Stimulated activated CD8-positive, alpha-beta memory T cell treated with anti-CD3 and anti-CD28 coated beads, Interleukin-15, amount 100 ng/mL, for 24 hours (primary cell): ENCODE data around the gene THSD1.

Source experiments
- DNase-seq: peaks from one replicate; pipeline ENCODE4 v3.0.0-alpha.2; 2020; ENCODE audit warnings: low read depth

The THSD1 gene

GRCh38 chr13:52405767-52406494 is at the start of gene THSD1:
Gene THSD1 (minus strand): TSS chr13:52406172. CDS start chr13:52402600, 3,572 bp downstream.
- peak; percentile 0 for DNase-seq

GRCh38 chr13:52455677-52456041 is 49.7 kb upstream of the THSD1 start:
- peak; percentile 55 for DNase-seq

DNA sequence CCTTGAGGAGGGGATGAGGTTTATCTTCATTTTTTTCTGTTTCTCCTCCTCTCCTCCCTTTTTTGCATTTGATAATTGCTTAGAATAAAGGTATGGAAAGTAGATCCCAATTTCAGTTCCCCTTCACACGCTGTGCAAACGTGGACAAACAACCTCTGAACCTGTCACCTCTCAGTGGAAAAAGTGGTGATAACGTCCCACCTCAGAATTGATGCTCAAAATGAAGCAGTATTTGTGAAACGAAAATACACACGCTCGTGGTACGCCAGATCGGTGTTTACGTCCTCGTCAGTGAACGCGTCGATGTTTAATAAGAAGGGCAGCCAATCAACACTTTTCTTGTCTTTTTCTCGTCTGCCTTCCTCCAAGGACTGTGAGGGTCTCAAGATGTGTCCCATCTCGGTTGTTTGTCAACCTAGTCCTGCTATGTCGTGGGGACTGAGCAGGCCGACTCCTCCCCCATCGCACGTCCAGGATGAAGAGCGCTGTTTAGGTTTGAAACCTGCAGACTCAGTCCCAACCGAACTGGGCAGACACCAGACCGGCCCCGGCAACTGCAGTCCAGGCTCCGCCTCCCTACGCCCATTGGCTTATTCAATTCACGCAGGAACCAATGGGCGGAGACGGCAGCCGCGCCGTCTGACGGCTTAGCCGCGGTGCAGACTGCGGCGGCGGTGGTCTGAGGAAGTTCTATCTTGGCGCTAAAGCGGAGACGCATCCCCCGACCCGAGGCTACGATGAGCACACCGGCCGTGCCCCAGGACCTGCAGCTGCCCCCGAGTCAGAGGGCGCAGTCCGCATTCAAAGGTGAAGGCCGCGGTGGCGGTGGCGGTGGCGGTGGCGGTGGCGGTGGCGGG is 49.1 kb upstream of the THSD1 start, which contains the start of gene CKAP2:
TSS of gene CKAP2 (plus strand) at position 659 of the 857 bp plus-strand sequence. CDS start at position 738, 79 bp downstream.
- peak; percentile 68 for DNase-seq

DNA sequence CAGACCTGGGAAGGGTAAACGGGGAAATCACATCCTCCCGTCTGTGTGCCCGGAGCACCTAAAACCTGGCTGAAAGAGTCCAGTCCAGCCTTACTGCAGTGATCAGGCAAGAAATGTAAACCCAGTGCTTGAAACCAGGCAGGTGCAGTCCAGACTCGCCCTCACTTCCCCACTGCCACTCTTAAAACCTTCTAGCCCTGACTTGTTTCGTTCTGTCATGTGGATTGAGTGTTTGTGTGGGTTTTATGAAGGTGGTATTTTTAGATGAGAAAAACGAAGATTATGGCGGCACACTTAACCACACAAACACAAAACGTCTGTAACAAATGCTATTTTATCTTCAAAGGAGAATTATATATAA is 48.5 kb upstream of the THSD1 start:
- no peak for DNase-seq

DNA sequence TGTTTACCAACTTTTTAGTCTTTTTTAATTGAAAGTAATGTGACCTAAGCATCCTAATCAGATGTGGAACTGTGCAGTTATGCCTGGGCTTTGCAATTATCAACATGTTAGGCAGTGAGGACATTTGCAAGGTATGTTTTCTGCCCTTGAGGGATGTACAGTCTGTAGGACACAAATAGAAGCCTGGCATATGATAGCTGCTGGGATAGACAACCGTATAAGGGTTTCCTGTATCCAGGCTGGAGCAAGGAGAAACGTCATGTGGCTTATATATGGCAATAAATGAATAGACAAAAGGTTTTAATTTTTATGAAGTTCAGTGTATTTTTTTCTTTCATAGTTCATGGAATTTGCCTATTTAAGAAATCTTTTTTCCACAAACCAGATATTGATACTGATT is 46.5 kb upstream of the THSD1 start:
- DNase-seq: no peak

DNA sequence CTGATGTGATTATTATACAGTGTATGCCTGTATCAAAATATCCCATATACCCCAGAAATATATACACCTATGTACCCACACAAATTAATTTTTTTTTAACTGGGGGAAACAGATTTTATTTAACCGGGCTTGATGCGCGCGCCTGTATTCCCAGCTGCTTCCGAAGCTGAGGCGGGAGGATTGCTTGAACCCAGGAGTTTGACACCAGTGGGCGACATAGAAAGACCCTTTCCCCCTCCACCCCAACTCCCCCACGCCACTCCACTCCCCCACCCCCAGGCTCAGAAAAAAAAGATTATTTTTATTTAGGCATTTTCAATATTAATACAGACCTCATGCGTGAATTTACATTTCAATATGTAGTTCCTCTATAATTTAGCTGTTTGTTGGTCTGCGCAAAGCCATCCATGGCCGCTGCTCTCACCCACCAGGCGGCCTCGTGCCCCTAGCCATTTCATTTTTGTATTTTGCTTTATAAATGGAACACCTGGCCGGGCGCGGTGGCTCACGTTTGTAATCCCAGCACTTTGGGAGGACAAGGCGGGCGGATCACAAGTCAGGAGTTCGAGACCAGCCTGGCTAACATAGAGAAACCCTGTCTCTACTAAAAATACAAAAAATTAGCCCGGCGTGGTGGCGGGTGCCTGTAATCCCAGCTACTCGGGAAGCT is 45.3 kb upstream of the THSD1 start:
- no peak for DNase-seq

GRCh38 chr13:52450793-52451116 is 44.8 kb upstream of the THSD1 start:
- DNase-seq: no peak

DNA sequence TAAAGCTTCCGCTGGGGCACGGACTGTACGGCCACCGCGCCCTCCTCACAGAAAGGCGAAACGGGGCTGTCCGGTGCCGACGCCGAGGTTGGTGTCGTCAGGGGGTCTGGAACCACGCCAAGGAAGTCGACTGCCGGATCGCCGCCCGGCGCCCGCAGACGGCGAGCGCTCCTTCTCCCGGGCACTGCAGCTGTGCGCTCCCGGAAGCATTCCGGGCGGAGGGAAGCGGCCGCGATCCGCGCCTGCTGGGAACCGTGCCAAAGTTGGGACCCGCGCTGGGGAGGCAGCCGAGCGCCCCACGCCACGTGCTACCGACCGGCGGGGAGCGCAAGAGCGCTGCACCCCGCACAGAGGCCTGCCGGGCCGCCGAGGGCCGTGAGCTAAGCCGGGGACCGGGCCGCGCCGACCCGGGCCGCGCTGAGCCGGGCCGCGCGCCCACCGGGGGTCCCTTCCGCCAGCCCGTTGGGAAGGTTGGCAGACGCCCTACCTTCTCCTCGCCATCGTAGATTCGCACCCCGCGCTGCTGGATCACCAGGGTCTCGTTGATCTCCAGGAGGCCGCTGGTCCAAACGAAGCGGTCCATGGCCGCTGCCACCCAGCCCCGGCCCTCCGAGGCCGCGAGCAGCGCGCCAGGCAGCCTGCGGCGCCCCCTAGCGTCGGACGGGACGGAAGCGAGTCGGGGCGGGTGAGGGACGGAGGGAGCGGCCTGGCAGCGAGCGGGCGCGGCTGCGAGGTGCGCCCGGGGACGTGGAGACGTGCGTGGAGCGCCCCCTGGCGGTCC is 44.2 kb upstream of the THSD1 start, which contains the start of gene VPS36:
TSS of gene VPS36 (minus strand) at position 623 of the 781 bp plus-strand sequence. CDS start at position 583, 40 bp downstream.
- DNase-seq: peak; percentile 97

DNA sequence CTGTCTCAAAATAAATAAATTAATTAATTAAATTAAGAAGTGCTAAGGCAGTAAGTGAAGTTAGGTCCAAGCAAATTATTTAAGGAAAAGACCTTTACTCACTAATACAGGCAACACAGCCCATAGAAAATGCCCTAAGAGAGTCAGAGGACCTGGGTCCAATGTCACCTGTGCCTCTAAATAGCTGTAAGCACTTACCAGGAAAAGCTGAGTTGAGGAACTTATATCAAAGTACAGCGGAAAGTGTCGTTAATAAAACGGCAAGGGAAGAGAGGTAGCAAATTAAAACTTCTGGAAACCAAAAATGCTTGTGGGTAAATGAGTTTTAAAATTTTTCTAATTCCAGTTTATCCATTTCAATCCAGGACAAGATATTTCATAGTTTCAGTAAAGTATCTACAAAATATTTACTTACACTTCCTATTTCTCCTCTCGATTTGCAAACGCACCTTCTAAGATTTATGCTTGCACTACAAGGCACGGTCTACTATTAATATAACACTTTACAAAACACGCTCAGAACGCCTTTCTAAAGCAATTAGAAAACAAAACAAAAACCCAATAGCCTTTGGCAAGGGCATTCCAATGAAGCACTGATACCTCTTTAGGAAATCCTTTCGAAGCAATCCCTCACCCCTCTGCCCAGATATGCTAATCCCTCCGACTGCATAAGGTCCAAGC is 43.5 kb upstream of the THSD1 start:
- DNase-seq: no peak

DNA sequence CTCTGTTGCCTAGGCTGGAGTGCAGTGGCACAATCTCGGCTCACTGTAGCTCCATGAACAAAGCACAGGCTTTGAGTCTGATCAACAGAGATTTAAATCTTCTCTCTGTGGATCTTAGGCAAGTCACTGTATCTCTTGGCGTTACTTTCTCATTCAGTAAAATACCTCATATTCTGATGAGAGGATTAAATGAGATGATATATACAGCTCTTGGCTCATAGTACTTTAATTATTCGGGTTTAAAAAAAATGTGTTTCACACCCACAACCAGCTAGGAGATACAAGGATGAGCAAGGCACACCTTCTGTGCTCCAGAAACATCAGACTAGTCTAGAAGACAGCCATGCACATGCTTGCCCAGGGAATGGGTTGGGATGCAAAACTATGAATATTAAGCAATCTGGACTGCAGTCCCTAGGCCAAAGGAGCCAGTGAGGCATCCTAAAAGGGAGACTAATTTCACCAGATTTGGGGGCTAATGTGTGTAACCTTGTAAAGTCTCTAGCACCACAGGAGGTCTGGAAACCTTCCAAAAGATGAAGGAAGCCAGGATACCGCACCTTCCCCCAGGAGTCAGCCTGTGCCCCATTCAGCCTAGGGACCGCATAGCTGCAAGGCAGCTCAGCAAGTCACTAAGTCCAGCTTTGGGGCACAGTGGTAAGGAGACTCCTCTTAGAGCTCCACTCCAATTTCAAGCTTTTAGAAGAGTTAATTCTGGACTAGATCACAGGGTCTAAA is 42.0 kb upstream of the THSD1 start:
- no peak for DNase-seq

DNA sequence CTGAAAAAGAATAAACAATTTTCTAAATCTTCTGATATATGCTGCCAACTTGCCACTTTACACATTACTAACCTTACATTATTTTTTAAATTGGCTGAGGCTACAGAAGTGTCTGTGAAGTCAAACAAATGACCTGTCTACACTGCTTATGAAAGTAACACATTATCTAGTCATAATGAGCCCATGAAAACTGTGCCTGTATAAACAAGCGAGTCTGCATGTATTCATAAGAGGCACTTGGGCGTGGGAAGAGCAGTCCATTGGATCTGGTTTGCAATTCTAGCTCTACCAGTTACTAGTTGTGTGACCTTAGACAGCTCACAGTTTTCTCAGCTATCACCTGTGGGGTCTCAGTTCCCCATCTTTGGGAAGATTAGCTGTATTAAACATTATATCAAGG is 41.4 kb upstream of the THSD1 start:
- no peak for DNase-seq

DNA sequence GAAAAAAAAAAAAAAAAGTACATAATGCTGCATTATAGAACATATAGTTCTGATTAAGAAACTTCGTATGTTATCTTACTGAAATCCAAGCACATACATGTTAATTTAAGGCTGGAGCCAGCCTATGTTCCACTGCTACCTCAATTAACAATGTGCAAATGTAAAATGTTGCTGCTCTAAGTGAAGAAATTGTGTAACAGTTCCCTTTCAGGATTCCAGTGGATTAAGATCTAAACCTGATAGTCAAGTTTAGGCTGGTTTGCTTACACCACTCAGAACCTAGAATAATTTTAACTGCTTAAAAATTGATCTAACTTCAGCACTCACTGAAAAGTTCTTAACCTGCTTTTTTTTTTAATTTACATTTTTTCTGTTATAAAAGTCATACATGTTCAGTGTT is 40.3 kb upstream of the THSD1 start:
- no peak for DNase-seq

- no peak for DNase-seq
These were observed 26.5 kb upstream of the THSD1 start for GRCh38 chr13:52432456-52432855.

DNA sequence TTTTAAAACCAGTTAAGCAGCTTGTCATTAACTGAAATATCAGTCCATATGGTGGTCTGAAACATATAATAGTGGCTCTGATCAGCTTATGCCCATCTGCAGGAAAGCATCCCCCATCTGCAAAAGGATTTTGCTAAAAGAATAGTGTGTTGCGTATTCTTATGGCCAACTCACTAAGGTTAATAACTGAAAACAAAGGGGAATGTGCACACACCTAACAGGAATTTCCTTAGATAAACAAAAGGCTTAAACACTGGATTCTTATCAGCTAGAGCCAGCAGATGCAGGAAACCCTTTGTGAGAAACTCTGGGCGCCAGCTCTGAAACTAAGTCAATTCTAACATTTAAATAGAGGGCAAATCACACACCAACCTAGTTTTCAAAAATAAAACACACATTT is 22.3 kb upstream of the THSD1 start:
- no peak for DNase-seq

DNA sequence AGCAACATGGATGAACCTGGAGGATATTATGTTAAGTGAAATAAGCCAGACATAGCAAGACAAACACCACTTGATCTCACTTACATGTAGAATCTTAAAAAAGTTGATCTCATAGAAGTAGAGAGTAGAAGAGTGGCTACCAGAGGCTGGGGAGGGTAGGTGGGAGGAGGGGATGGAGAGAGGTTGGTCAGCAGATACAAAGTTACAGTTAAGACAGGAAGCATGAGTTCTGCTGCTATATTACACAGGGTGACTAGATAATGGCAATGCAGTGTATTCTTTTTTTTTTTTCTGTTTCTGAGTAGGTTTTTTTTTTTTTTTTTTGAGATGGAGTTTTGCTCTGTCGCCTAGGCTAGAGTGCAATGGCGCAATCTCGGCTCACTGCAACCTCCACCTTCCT is 15.2 kb upstream of the THSD1 start:
- no peak for DNase-seq

GRCh38 chr13:52419080-52419479 is 13.1 kb upstream of the THSD1 start:
- no peak for DNase-seq

DNA sequence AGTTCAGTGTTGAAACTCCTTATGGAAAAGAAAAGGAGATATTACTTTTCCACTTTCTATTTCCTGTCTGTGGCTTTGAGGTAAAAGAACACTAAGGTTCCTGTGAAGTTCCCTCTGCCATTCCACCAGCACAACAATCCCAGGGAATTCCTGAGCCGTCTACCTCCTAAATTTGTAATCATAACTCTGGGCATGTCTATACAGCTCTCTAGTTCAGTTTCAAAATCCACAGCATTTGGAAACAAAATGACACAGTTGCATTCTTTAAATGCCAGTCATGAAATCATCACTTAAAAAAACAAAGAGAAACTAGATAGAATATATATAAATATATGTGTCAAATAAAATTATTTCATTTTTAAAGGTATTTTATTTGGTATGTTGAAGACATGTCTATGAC is 9.0 kb upstream of the THSD1 start:
- no peak for DNase-seq

- DNase-seq: no peak
These were observed 8.1 kb upstream of the THSD1 start for GRCh38 chr13:52414051-52414450.

DNA sequence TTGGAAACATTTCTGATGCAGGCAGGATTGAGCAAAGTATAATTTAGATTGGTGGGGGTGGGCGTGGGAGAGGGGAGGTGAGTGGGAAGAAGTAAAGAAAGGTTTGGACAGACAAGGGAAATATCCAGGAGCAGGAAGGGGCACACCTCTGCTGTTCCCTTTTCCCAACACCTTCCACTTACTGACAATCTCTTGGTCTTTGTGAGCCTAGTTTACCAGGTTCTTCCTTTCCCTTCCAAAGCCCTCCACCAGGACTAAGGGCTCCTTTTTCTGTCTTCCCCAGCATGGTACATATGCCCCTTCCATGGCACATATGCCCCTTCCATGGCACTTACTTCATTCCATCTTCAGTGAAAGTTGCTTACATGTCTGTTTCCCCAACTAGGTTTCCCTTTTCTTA is 6.2 kb upstream of the THSD1 start:
- no peak for DNase-seq

GRCh38 chr13:52411629-52412028 is 5.7 kb upstream of the THSD1 start:
- DNase-seq: no peak
